ENCODE data around the gene CRELD1. TPM values are rescaled to one million over a fixed set of nuclear protein-coding genes. Genes with fewer than 3 reads are reported as not detected.

CRELD1 gene
- total and polyA plus RNA-seq, 2 of the 13 experiments (the other 11 are each of a cell fraction or from before 2014, with no cell fraction given): 27.1 to 61.9 TPM

DNA sequence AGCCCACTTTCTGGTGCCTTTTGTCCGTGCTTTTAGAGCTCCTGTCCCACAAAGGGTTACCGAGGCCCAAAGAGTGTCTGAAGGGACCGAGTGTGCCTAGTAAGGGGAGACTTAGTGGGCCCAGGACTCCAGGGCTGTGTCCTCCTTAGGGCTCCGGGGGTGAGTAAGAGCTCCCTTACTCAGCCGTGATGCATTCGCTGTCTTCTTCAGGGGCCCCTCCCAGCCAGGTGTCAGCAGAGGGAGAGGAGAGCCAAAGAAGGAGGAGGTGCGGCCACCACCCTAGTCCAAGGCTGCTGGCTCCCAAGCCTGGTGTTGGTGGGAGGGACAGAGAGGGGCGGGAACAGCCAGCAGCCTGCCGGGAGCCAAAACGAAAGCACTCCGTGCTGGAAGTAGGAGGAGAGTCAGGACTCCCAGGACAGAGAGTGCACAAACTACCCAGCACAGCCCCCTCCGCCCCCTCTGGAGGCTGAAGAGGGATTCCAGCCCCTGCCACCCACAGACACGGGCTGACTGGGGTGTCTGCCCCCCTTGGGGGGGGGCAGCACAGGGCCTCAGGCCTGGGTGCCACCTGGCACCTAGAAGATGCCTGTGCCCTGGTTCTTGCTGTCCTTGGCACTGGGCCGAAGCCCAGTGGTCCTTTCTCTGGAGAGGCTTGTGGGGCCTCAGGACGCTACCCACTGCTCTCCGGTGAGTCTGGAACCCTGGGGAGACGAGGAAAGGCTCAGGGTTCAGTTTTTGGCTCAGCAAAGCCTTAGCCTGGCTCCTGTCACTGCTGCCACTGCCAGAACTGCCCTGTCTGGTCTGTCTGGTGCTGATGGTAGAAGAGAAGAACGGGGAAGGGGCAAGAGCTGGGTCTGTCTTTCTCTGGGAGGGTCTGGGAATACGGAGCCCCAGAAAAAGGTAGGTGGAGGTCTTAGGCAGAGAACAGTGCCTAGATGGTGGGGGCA, 16.6 kb upstream of the CRELD1 start, which contains the start of gene IL17RC (continued):
- TF ChIP-seq, protein P1, sequence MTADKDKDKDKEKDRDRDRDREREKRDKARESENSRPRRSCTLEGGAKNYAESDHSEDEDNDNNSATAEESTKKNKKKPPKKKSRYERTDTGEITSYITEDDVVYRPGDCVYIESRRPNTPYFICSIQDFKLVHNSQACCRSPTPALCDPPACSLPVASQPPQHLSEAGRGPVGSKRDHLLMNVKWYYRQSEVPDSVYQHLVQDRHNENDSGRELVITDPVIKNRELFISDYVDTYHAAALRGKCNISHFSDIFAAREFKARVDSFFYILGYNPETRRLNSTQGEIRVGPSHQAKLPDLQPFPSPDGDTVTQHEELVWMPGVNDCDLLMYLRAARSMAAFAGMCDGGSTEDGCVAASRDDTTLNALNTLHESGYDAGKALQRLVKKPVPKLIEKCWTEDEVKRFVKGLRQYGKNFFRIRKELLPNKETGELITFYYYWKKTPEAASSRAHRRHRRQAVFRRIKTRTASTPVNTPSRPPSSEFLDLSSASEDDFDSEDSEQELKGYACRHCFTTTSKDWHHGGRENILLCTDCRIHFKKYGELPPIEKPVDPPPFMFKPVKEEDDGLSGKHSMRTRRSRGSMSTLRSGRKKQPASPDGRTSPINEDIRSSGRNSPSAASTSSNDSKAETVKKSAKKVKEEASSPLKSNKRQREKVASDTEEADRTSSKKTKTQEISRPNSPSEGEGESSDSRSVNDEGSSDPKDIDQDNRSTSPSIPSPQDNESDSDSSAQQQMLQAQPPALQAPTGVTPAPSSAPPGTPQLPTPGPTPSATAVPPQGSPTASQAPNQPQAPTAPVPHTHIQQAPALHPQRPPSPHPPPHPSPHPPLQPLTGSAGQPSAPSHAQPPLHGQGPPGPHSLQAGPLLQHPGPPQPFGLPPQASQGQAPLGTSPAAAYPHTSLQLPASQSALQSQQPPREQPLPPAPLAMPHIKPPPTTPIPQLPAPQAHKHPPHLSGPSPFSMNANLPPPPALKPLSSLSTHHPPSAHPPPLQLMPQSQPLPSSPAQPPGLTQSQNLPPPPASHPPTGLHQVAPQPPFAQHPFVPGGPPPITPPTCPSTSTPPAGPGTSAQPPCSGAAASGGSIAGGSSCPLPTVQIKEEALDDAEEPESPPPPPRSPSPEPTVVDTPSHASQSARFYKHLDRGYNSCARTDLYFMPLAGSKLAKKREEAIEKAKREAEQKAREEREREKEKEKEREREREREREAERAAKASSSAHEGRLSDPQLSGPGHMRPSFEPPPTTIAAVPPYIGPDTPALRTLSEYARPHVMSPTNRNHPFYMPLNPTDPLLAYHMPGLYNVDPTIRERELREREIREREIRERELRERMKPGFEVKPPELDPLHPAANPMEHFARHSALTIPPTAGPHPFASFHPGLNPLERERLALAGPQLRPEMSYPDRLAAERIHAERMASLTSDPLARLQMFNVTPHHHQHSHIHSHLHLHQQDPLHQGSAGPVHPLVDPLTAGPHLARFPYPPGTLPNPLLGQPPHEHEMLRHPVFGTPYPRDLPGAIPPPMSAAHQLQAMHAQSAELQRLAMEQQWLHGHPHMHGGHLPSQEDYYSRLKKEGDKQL (CRISPR knock-in tag; IDR thresholded peaks at IDR 0.05; ENCODE audit: low read depth): no peak
- TF ChIP-seq FOSL2 (CRISPR knock-in tag; IDR thresholded peaks at IDR 0.05) (no peak; the same call in 1 of the 2 replicates), FOXJ3 (CRISPR knock-in tag; IDR thresholded peaks at IDR 0.05; ENCODE audit: borderline replicate concordance) (no peak), KAT7 (CRISPR knock-in tag; IDR thresholded peaks at IDR 0.05; ENCODE audit: borderline replicate concordance) (peak; percentile 49; the same call in 1 of the 2 replicates), SALL2 (CRISPR knock-in tag; IDR thresholded peaks at IDR 0.05) (peak; percentile 51; the same call in 1 of the 2 replicates), ZNF768 (CRISPR knock-in tag; IDR thresholded peaks at IDR 0.05) (peak; percentile 43; the same call in 1 of the 2 replicates), ISL2 (CRISPR knock-in tag; IDR thresholded peaks at IDR 0.05) (0 out of 2 replicates have a peak, but pooled peaks have one; percentile 43)
- TF ChIP-seq, protein P2, sequence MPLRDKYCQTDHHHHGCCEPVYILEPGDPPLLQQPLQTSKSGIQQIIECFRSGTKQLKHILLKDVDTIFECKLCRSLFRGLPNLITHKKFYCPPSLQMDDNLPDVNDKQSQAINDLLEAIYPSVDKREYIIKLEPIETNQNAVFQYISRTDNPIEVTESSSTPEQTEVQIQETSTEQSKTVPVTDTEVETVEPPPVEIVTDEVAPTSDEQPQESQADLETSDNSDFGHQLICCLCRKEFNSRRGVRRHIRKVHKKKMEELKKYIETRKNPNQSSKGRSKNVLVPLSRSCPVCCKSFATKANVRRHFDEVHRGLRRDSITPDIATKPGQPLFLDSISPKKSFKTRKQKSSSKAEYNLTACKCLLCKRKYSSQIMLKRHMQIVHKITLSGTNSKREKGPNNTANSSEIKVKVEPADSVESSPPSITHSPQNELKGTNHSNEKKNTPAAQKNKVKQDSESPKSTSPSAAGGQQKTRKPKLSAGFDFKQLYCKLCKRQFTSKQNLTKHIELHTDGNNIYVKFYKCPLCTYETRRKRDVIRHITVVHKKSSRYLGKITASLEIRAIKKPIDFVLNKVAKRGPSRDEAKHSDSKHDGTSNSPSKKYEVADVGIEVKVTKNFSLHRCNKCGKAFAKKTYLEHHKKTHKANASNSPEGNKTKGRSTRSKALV (CRISPR knock-in tag; IDR thresholded peaks at IDR 0.05): peak; percentile 51; the same call in 1 of the 2 replicates
- TF ChIP-seq, protein P3, sequence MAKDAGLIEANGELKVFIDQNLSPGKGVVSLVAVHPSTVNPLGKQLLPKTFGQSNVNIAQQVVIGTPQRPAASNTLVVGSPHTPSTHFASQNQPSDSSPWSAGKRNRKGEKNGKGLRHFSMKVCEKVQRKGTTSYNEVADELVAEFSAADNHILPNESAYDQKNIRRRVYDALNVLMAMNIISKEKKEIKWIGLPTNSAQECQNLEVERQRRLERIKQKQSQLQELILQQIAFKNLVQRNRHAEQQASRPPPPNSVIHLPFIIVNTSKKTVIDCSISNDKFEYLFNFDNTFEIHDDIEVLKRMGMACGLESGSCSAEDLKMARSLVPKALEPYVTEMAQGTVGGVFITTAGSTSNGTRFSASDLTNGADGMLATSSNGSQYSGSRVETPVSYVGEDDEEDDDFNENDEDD (CRISPR knock-in tag; IDR thresholded peaks at IDR 0.05; ENCODE audit: borderline replicate concordance): peak; percentile 71; the same call in 1 of the 2 replicates
- TF ChIP-seq, protein P4, sequence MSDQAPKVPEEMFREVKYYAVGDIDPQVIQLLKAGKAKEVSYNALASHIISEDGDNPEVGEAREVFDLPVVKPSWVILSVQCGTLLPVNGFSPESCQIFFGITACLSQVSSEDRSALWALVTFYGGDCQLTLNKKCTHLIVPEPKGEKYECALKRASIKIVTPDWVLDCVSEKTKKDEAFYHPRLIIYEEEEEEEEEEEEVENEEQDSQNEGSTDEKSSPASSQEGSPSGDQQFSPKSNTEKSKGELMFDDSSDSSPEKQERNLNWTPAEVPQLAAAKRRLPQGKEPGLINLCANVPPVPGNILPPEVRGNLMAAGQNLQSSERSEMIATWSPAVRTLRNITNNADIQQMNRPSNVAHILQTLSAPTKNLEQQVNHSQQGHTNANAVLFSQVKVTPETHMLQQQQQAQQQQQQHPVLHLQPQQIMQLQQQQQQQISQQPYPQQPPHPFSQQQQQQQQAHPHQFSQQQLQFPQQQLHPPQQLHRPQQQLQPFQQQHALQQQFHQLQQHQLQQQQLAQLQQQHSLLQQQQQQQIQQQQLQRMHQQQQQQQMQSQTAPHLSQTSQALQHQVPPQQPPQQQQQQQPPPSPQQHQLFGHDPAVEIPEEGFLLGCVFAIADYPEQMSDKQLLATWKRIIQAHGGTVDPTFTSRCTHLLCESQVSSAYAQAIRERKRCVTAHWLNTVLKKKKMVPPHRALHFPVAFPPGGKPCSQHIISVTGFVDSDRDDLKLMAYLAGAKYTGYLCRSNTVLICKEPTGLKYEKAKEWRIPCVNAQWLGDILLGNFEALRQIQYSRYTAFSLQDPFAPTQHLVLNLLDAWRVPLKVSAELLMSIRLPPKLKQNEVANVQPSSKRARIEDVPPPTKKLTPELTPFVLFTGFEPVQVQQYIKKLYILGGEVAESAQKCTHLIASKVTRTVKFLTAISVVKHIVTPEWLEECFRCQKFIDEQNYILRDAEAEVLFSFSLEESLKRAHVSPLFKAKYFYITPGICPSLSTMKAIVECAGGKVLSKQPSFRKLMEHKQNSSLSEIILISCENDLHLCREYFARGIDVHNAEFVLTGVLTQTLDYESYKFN (CRISPR knock-in tag; conservative IDR thresholded peaks at IDR 0.05): peak; percentile 15; the same call in 1 of the 2 replicates
- TF ChIP-seq, protein P5, sequence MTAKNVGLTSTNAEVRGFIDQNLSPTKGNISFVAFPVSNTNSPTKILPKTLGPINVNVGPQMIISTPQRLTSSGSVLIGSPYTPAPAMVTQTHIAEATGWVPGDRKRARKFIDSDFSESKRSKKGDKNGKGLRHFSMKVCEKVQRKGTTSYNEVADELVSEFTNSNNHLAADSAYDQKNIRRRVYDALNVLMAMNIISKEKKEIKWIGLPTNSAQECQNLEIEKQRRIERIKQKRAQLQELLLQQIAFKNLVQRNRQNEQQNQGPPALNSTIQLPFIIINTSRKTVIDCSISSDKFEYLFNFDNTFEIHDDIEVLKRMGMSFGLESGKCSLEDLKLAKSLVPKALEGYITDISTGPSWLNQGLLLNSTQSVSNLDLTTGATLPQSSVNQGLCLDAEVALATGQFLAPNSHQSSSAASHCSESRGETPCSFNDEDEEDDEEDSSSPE (CRISPR knock-in tag; IDR thresholded peaks at IDR 0.05): peak; percentile 81
- TF ChIP-seq, protein P6, sequence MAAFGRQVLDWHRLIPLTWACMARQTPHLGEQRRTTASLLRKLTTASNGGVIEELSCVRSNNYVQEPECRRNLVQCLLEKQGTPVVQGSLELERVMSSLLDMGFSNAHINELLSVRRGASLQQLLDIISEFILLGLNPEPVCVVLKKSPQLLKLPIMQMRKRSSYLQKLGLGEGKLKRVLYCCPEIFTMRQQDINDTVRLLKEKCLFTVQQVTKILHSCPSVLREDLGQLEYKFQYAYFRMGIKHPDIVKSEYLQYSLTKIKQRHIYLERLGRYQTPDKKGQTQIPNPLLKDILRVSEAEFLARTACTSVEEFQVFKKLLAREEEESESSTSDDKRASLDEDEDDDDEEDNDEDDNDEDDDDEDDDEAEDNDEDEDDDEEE (CRISPR knock-in tag; IDR thresholded peaks at IDR 0.05): 0 out of 2 replicates have a peak, but pooled peaks have one; percentile 55
